ENCODE results near the gene CPNE5. TPM values are rescaled to one million over a fixed set of nuclear protein-coding genes. Genes with fewer than 3 reads are reported as not detected.

The CPNE5 gene
- total RNA-seq, 3 donors from 2014 or later (not counting 1 experiment from before 2014, with no cell fraction given) = 1.2 to 8.5 (median 2.0) TPM

- H3K4me3 ChIP-seq (ENCODE audit: low read length) = no peak overlapping the region
- Mint-ChIP-seq H3K4me3 (no peak overlapping the region), H3K27me3 (ENCODE audit: low read depth in 2 of 2) (no peaks in the 10 kb centered on the region), H3K36me3 (no peaks in the 10 kb centered on the region), H3K9me3 (no peaks in the 10 kb centered on the region), H3K27ac (no peak overlapping the region), H3K4me1 (peaks cover 2% of the 10 kb centered on the region in 2 donors)
- no peak overlapping the region for H3K27ac ChIP-seq (ENCODE audit: low read length)
- H3K9me3 ChIP-seq (ENCODE audit: control insufficient read depth, insufficient read depth, low read length) = no peaks in the 10 kb centered on the region
- 77% methylated on average over 13 of the region's 13 CpGs for WGBS (ENCODE audit: insufficient coverage)
- TF ChIP-seq CTCF (IDR thresholded peaks at IDR 0.05) = no peak
- H3K4me1 ChIP-seq (ENCODE audit: control insufficient read depth, insufficient read depth, low read length) = peaks cover 19% of the 10 kb centered on the region
- DNase-seq (no peak), ATAC-seq (no peak)
- no peaks in the 10 kb centered on the region for H3K36me3 ChIP-seq (ENCODE audit: control insufficient read depth, insufficient read depth, low read length)
- H3K27me3 ChIP-seq (ENCODE audit: control insufficient read depth, insufficient read depth, low read length) = no peaks in the 10 kb centered on the region
- intact Hi-C loops (cut with micrococcal nuclease) = no loop called here
These were observed 99.1 kb downstream of the CPNE5 start for GRCh38 chr6:36739947-36740817.

GRCh38 chr6:36738108-36738507, 101.1 kb downstream of the CPNE5 start:
- no peak for TF ChIP-seq CTCF (IDR thresholded peaks at IDR 0.05)
- Mint-ChIP-seq H3K4me1 (peaks cover 8% of the 10 kb centered on the region in 2 donors), H3K27me3 (ENCODE audit: low read depth in 2 of 2) (no peaks in the 10 kb centered on the region), H3K4me3 (no peak overlapping the region), H3K36me3 (no peaks in the 10 kb centered on the region), H3K9me3 (no peaks in the 10 kb centered on the region), H3K27ac (no peak overlapping the region)
- no peaks in the 10 kb centered on the region for H3K9me3 ChIP-seq (ENCODE audit: control insufficient read depth, insufficient read depth, low read length)
- H3K27ac ChIP-seq (ENCODE audit: low read length) = no peak overlapping the region
- H3K27me3 ChIP-seq (ENCODE audit: control insufficient read depth, insufficient read depth, low read length) = no peaks in the 10 kb centered on the region
- ATAC-seq = no peak
- H3K4me3 ChIP-seq (ENCODE audit: low read length) = no peak overlapping the region
- H3K4me1 ChIP-seq (ENCODE audit: control insufficient read depth, insufficient read depth, low read length) = peaks cover 16% of the 10 kb centered on the region
- WGBS (ENCODE audit: insufficient coverage) = 100% methylated on average over 1 of the region's 1 CpG
- DNase-seq = no peak
- intact Hi-C loops (cut with micrococcal nuclease) = no loop called here
- H3K36me3 ChIP-seq (ENCODE audit: control insufficient read depth, insufficient read depth, low read length) = no peaks in the 10 kb centered on the region

GRCh38 chr6:36737043-36737785, 102.0 kb downstream of the CPNE5 start:
- Histone ChIP-seq H3K36me3 (ENCODE audit: control insufficient read depth, insufficient read depth, low read length) (no peaks in the 10 kb centered on the region), H3K4me3 (ENCODE audit: low read length) (no peak overlapping the region), H3K9me3 (ENCODE audit: control insufficient read depth, insufficient read depth, low read length) (no peaks in the 10 kb centered on the region), H3K27me3 (ENCODE audit: control insufficient read depth, insufficient read depth, low read length) (no peaks in the 10 kb centered on the region), H3K4me1 (ENCODE audit: control insufficient read depth, insufficient read depth, low read length) (peaks cover 16% of the 10 kb centered on the region), H3K27ac (ENCODE audit: low read length) (no peak overlapping the region)
- TF ChIP-seq CTCF (IDR thresholded peaks at IDR 0.05) = no peak
- peak overlapping the region in 1 of 2 donors; percentile 18 for H3K27ac Mint-ChIP-seq
- H3K27me3 Mint-ChIP-seq (ENCODE audit: low read depth in 2 of 2) = no peaks in the 10 kb centered on the region
- H3K4me1 Mint-ChIP-seq = peaks cover 8% of the 10 kb centered on the region in 2 donors
- H3K4me3 Mint-ChIP-seq = no peak overlapping the region
- no peak for DNase-seq
- H3K9me3 Mint-ChIP-seq = no peaks in the 10 kb centered on the region
- H3K36me3 Mint-ChIP-seq = no peaks in the 10 kb centered on the region
- WGBS (ENCODE audit: insufficient coverage) = 84% methylated on average over 14 of the region's 14 CpGs
- intact Hi-C loops (cut with micrococcal nuclease) = no loop called here
- ATAC-seq = no peak

All from natural killer cell (primary cell).